ENCODE measurements around the gene SLC6A9. TPM values are rescaled to one million over a fixed set of nuclear protein-coding genes. Genes with fewer than 3 reads are reported as not detected.
A peak's percentile ranks its signal among the peaks of the same experiment; 100 is the strongest.

The SLC6A9 gene
- total and polyA plus RNA-seq, 2 experiments from 2014 or later: 14.4 to 20.0 TPM

DNA sequence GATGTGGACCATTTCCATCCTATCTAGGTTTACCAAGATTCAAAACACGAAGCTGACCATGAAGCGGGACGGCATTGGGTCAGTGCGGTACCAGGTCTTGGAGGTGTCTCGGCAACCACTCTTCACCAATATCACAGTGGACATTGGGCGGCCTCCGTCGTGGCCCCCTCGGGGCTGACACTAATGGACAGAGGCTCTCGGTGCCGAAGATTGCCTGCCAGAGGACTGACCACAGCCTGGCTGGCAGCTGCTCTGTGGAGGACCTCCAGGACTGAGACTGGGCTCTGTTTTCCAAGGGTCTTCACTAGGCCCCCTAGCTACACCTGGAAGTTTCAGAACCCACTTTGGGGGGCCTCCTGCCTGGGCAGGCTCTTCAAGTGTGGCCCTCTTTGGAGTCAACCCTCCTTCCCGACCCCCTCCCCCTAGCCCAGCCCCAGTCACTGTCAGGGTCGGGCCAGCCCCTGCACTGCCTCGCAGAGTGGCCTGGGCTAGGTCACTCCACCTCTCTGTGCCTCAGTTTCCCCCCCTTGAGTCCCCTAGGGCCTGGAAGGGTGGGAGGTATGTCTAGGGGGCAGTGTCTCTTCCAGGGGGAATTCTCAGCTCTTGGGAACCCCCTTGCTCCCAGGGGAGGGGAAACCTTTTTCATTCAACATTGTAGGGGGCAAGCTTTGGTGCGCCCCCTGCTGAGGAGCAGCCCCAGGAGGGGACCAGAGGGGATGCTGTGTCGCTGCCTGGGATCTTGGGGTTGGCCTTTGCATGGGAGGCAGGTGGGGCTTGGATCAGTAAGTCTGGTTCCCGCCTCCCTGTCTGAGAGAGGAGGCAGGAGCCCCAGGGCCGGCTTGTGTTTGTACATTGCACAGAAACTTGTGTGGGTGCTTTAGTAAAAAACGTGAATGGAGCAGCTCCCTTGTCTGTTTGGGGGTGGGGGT, 40.7 kb downstream of the SLC6A9 start:
- H3K4me2 ChIP-seq: peak overlapping the region; percentile 97
- peak overlapping the region; percentile 96; the same call in 1 of the 2 replicates for H2AFZ ChIP-seq
- Mint-ChIP-seq H3K9me3 (no peaks in the 10 kb centered on the region), H3K27me3 (ENCODE audit: insufficient read depth, low read depth, poor library complexity) (peaks cover 42% of the 10 kb centered on the region), H3K4me1 (peaks cover 18% of the 10 kb centered on the region), H3K36me3 (ENCODE audit: low read depth) (peaks cover 11% of the 10 kb centered on the region), H3K4me3 (peak overlapping the region; percentile 87), H3K27ac (peak overlapping the region; percentile 59; the same call in 1 of the 2 replicates)
- peaks cover 21% of the 10 kb centered on the region for H3F3A ChIP-seq (replicated peaks; ENCODE audit: low read depth)
- ATAC-seq (peak; percentile 0; the same call in 2 of the 3 replicates), DNase-seq (ENCODE audit: low spot score) (no peak)
- no peaks in the 10 kb centered on the region for H3K36me3 ChIP-seq (ENCODE audit: insufficient read depth)
- H3K27ac ChIP-seq (ENCODE audit: low read depth): peak overlapping the region; percentile 72; the same call in 1 of the 2 replicates
- no peaks in the 10 kb centered on the region for H4K20me1 ChIP-seq (replicated peaks; ENCODE audit: insufficient read depth)
- TF ChIP-seq, protein P1, sequence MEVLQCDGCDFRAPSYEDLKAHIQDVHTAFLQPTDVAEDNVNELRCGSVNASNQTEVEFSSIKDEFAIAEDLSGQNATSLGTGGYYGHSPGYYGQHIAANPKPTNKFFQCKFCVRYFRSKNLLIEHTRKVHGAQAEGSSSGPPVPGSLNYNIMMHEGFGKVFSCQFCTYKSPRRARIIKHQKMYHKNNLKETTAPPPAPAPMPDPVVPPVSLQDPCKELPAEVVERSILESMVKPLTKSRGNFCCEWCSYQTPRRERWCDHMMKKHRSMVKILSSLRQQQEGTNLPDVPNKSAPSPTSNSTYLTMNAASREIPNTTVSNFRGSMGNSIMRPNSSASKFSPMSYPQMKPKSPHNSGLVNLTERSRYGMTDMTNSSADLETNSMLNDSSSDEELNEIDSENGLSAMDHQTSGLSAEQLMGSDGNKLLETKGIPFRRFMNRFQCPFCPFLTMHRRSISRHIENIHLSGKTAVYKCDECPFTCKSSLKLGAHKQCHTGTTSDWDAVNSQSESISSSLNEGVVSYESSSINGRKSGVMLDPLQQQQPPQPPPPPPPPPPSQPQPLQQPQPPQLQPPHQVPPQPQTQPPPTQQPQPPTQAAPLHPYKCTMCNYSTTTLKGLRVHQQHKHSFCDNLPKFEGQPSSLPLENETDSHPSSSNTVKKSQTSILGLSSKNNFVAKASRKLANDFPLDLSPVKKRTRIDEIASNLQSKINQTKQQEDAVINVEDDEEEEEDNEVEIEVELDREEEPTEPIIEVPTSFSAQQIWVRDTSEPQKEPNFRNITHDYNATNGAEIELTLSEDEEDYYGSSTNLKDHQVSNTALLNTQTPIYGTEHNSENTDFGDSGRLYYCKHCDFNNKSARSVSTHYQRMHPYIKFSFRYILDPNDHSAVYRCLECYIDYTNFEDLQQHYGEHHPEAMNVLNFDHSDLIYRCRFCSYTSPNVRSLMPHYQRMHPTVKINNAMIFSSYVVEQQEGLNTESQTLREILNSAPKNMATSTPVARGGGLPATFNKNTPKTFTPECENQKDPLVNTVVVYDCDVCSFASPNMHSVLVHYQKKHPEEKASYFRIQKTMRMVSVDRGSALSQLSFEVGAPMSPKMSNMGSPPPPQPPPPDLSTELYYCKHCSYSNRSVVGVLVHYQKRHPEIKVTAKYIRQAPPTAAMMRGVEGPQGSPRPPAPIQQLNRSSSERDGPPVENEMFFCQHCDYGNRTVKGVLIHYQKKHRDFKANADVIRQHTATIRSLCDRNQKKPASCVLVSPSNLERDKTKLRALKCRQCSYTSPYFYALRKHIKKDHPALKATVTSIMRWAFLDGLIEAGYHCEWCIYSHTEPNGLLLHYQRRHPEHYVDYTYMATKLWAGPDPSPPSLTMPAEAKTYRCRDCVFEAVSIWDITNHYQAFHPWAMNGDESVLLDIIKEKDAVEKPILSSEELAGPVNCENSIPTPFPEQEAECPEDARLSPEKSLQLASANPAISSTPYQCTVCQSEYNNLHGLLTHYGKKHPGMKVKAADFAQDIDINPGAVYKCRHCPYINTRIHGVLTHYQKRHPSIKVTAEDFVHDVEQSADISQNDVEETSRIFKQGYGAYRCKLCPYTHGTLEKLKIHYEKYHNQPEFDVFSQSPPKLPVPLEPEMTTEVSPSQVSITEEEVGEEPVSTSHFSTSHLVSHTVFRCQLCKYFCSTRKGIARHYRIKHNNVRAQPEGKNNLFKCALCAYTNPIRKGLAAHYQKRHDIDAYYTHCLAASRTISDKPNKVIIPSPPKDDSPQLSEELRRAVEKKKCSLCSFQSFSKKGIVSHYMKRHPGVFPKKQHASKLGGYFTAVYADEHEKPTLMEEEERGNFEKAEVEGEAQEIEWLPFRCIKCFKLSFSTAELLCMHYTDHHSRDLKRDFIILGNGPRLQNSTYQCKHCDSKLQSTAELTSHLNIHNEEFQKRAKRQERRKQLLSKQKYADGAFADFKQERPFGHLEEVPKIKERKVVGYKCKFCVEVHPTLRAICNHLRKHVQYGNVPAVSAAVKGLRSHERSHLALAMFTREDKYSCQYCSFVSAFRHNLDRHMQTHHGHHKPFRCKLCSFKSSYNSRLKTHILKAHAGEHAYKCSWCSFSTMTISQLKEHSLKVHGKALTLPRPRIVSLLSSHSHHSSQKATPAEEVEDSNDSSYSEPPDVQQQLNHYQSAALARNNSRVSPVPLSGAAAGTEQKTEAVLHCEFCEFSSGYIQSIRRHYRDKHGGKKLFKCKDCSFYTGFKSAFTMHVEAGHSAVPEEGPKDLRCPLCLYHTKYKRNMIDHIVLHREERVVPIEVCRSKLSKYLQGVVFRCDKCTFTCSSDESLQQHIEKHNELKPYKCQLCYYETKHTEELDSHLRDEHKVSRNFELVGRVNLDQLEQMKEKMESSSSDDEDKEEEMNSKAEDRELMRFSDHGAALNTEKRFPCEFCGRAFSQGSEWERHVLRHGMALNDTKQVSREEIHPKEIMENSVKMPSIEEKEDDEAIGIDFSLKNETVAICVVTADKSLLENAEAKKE (CRISPR knock-in tag; IDR thresholded peaks at IDR 0.05): no peak
- TF ChIP-seq ZNF331 (CRISPR knock-in tag; IDR thresholded peaks at IDR 0.05; ENCODE audit: low read depth) (no peak), EZH2phosphoT487 (IDR thresholded peaks at IDR 0.05; ENCODE audit: unreplicated experiment) (no peak), CREB1 (CRISPR knock-in tag; IDR thresholded peaks at IDR 0.05; ENCODE audit: low read depth) (no peak)
- TF ChIP-seq, protein P2, sequence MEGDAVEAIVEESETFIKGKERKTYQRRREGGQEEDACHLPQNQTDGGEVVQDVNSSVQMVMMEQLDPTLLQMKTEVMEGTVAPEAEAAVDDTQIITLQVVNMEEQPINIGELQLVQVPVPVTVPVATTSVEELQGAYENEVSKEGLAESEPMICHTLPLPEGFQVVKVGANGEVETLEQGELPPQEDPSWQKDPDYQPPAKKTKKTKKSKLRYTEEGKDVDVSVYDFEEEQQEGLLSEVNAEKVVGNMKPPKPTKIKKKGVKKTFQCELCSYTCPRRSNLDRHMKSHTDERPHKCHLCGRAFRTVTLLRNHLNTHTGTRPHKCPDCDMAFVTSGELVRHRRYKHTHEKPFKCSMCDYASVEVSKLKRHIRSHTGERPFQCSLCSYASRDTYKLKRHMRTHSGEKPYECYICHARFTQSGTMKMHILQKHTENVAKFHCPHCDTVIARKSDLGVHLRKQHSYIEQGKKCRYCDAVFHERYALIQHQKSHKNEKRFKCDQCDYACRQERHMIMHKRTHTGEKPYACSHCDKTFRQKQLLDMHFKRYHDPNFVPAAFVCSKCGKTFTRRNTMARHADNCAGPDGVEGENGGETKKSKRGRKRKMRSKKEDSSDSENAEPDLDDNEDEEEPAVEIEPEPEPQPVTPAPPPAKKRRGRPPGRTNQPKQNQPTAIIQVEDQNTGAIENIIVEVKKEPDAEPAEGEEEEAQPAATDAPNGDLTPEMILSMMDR (conservative IDR thresholded peaks at IDR 0.05; ENCODE audit: low read depth in 2 of 2): peak in 1 of 2 experiments; percentile 22; a peak in 2 of 4 replicates
- TF ChIP-seq, protein P3, sequence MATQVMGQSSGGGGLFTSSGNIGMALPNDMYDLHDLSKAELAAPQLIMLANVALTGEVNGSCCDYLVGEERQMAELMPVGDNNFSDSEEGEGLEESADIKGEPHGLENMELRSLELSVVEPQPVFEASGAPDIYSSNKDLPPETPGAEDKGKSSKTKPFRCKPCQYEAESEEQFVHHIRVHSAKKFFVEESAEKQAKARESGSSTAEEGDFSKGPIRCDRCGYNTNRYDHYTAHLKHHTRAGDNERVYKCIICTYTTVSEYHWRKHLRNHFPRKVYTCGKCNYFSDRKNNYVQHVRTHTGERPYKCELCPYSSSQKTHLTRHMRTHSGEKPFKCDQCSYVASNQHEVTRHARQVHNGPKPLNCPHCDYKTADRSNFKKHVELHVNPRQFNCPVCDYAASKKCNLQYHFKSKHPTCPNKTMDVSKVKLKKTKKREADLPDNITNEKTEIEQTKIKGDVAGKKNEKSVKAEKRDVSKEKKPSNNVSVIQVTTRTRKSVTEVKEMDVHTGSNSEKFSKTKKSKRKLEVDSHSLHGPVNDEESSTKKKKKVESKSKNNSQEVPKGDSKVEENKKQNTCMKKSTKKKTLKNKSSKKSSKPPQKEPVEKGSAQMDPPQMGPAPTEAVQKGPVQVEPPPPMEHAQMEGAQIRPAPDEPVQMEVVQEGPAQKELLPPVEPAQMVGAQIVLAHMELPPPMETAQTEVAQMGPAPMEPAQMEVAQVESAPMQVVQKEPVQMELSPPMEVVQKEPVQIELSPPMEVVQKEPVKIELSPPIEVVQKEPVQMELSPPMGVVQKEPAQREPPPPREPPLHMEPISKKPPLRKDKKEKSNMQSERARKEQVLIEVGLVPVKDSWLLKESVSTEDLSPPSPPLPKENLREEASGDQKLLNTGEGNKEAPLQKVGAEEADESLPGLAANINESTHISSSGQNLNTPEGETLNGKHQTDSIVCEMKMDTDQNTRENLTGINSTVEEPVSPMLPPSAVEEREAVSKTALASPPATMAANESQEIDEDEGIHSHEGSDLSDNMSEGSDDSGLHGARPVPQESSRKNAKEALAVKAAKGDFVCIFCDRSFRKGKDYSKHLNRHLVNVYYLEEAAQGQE (IDR thresholded peaks at IDR 0.05; ENCODE audit: unreplicated experiment): no peak
- peaks cover 11% of the 10 kb centered on the region; the same call in 1 of the 2 replicates for H3K27me3 ChIP-seq (ENCODE audit: insufficient read depth)
- peaks cover 10% of the 10 kb centered on the region for H3K4me1 ChIP-seq (ENCODE audit: insufficient read depth)
- H3K9me2 ChIP-seq (ENCODE audit: insufficient read depth): no peaks in the 10 kb centered on the region
- H3K4me3 ChIP-seq: peak overlapping the region; percentile 82
- no peaks in the 10 kb centered on the region for H3K79me2 ChIP-seq (replicated peaks; ENCODE audit: insufficient read depth)

Measured in GM23338 (cell line).